Progenitor cell of endocrine pancreas (in vitro differentiated cells): ENCODE data around the gene ADGRE2. TPM values are rescaled to one million over a fixed set of nuclear protein-coding genes. Genes with fewer than 3 reads are reported as not detected.

Source experiments
- DNase-seq: peaks from one replicate; pipeline ENCODE4 v3.0.0; 2021; ENCODE audit warnings: low spot score; ENCODE audit not compliant: unreplicated experiment
- H3K27ac Mint-ChIP-seq: 2 replicates; pipeline ENCODE4 v1.8.0; 2021; ENCODE audit warnings: mild to moderate bottlenecking, moderate library complexity, mixed read lengths
- H3K27me3 Mint-ChIP-seq: 2 replicates; pipeline ENCODE4 v1.8.0; 2021; ENCODE audit warnings: mixed read lengths
- H3K36me3 Mint-ChIP-seq: 2 replicates; pipeline ENCODE4 v1.8.0; 2022; ENCODE audit warnings: mixed read lengths; ENCODE audit not compliant: insufficient read depth
- H3K4me1 Mint-ChIP-seq: 2 replicates; pipeline ENCODE4 v1.8.0; 2021; ENCODE audit warnings: low read depth, mixed read lengths
- H3K4me3 Mint-ChIP-seq: 2 replicates; pipeline ENCODE4 v1.8.0; 2021; ENCODE audit warnings: low read depth, mild to moderate bottlenecking, moderate library complexity, mixed read lengths
- H3K9me3 Mint-ChIP-seq: 2 replicates; pipeline ENCODE4 v1.8.0; 2021; ENCODE audit warnings: low read depth, mixed read lengths
- CTCF ChIP-seq: fragments of 200-600 bp; sonication (generic); IDR thresholded peaks from one replicate; pipeline ENCODE4 v1.5.0; 2021; ENCODE audit warnings: antibody characterized with exemption, mild to moderate bottlenecking; ENCODE audit not compliant: unreplicated experiment
- total RNA-seq: library from RNA; stranded (reverse); gene quantifications from 2 replicates; pipeline ENCODE4 v1.2.1, GENCODE V29; 2021

ADGRE2 gene
- total RNA-seq, 1 donor from 2014 or later = not detected

GRCh38 chr19:14761607-14762006, 16.8 kb downstream of the ADGRE2 start:
- Mint-ChIP-seq H3K36me3 (no peaks in the 10 kb centered on the region), H3K9me3 (peaks cover 17% of the 10 kb centered on the region), H3K27ac (no peak overlapping the region), H3K4me3 (no peak overlapping the region), H3K27me3 (peaks cover 15% of the 10 kb centered on the region), H3K4me1 (no peaks in the 10 kb centered on the region)
- no peak for TF ChIP-seq CTCF
- DNase-seq = no peak

DNA sequence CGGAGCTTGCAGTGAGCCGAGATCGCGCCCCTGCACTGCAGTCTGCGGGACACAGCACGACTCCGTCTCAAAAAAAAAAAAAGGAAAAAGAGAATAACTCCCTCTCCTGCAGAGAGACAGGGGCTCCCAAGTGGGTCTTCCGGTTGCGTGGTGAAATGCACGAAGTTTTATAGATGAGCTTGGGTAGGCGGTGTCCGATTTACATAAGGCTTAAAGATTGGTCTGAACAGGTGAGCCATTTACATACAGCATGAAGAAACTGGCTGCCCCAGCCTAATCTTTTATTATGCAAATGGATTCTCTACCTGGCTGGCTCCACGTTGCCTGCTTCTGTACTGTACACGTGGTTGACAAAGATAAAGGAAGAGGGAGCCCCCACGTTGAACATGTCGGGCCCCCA, 19.5 kb downstream of the ADGRE2 start:
- Mint-ChIP-seq H3K27ac (no peak overlapping the region), H3K4me1 (no peaks in the 10 kb centered on the region)

GRCh38 chr19:14748601-14749000, 29.8 kb downstream of the ADGRE2 start:
- no peak for DNase-seq
- H3K27me3 Mint-ChIP-seq = no peaks in the 10 kb centered on the region
- no peak overlapping the region for H3K27ac Mint-ChIP-seq
- H3K4me3 Mint-ChIP-seq = no peak overlapping the region
- TF ChIP-seq CTCF = no peak
- no peaks in the 10 kb centered on the region for H3K4me1 Mint-ChIP-seq
- peaks cover 21% of the 10 kb centered on the region for H3K9me3 Mint-ChIP-seq
- no peaks in the 10 kb centered on the region for H3K36me3 Mint-ChIP-seq

More for the DNA sequence above, 19.5 kb downstream of the ADGRE2 start:
- Mint-ChIP-seq H3K27me3 (peaks cover 10% of the 10 kb centered on the region), H3K9me3 (peaks cover 24% of the 10 kb centered on the region), H3K36me3 (no peaks in the 10 kb centered on the region), H3K4me3 (peak overlapping the region; percentile 58)
- DNase-seq = no peak
- TF ChIP-seq CTCF = no peak

DNA sequence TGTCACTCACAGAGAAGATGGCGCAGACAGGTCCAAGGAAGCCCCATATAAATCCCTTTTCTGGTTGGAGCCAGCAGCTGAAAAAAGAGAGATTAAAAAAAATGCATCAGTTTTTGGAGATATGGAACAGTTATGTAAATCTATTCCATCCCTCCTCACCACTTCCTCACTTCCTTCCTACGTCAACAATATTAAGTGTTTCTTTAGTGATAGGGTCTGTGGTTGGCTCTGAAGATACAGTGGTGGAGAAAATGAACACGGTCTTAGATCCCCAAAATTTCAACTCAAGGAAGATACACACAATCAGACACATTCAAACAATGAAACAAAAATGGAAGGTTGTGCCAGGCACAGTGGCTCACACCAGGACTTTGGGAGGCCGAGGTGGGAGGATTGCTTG, 31.5 kb downstream of the ADGRE2 start:
- Mint-ChIP-seq H3K9me3 (peaks cover 30% of the 10 kb centered on the region), H3K4me3 (no peak overlapping the region)

DNA sequence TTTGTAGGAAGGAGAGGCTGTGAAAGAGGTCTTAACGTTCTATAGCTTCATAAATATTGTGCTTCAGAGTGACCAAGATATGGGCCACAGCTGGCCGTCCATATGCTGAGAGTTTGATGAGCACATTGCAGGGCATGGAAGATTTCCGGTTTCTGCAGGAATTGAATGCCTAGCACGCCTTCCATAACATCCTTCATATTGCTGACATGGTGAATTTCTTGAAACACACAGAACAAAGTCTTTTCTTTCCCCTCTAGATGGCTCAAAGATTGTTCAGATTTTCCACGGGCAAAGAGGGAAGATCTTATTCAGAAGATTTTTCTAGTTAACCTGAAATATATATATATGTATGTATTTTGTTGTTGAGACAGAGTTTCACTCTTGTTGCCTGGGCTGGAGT, 42.4 kb downstream of the ADGRE2 start:
- H3K9me3 Mint-ChIP-seq = peaks cover 50% of the 10 kb centered on the region
- DNase-seq = no peak
- H3K27ac Mint-ChIP-seq = no peak overlapping the region
- no peak overlapping the region for H3K4me3 Mint-ChIP-seq
- no peaks in the 10 kb centered on the region for H3K27me3 Mint-ChIP-seq
- H3K4me1 Mint-ChIP-seq = no peaks in the 10 kb centered on the region
- peaks cover 1% of the 10 kb centered on the region for H3K36me3 Mint-ChIP-seq
- TF ChIP-seq CTCF = no peak

More for the DNA sequence above, 31.5 kb downstream of the ADGRE2 start:
- DNase-seq = no peak
- no peaks in the 10 kb centered on the region for H3K4me1 Mint-ChIP-seq
- no peak for TF ChIP-seq CTCF
- H3K27me3 Mint-ChIP-seq = no peaks in the 10 kb centered on the region
- H3K36me3 Mint-ChIP-seq = no peaks in the 10 kb centered on the region
- no peak overlapping the region for H3K27ac Mint-ChIP-seq
